ENCODE measurements around the gene DGKB.

DGKB gene

DNA sequence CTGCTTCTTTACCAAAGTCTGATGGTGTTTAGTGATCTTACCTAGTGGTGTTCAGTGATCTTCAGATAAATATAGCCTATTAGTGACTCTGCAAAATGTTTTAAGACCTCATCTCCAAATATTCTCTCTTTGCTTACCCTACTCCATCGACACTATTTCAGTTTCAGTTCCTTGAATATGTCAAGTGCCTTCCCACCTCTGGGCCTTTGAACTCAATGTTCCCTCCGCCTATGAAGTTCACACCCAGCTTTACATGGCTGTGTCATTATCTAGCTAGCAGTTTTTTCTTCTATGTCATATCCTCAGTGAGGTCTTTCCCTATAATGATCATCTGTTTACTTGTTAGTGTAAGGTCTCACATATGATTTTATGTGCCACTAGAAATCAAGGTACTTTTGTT is 322.6 kb downstream of the DGKB start:
- H3K4me3 ChIP-seq (ENCODE audit: low read depth in 1 of 2, low read length in 2 of 2), result no peak overlapping the region
- no peaks in the 10 kb centered on the region for H3K4me1 ChIP-seq (ENCODE audit: control insufficient read depth in 1 of 2, insufficient read depth in 2 of 2, low read length in 2 of 2)
- H3K27ac ChIP-seq (ENCODE audit: low read length), result no peak overlapping the region
- no peaks in the 10 kb centered on the region for H3K27me3 ChIP-seq (ENCODE audit: low read depth, low read length)
- H3K36me3 ChIP-seq (ENCODE audit: control insufficient read depth in 1 of 2, insufficient read depth in 2 of 2, low read length in 2 of 2), result no peaks in the 10 kb centered on the region
- H3K9me3 ChIP-seq (ENCODE audit: control insufficient read depth in 1 of 2, low read length in 2 of 2), result no peaks in the 10 kb centered on the region

DNA sequence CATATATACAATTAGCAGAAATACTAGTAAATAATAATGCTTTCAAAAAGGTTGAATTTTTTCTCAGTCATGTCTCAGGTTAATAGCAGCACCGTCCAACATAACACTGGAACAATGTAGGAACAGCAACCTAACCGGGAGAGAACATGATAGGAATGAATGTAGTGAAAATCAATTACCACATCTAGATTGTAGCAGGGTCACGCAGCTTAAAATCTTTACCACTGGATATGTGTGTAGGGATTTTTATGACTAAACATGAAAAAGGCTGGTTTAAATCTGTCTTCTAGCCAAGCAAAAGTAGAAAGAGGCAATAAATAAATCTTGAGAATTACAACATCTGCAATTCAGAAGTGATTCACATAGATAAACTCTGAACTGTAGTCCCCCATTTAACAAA is 326.0 kb downstream of the DGKB start:
- H3K27ac ChIP-seq (ENCODE audit: low read length), result no peak overlapping the region
- H3K36me3 ChIP-seq (ENCODE audit: control insufficient read depth in 1 of 2, insufficient read depth in 2 of 2, low read length in 2 of 2), result no peaks in the 10 kb centered on the region
- no peaks in the 10 kb centered on the region for H3K4me1 ChIP-seq (ENCODE audit: control insufficient read depth in 1 of 2, insufficient read depth in 2 of 2, low read length in 2 of 2)
- H3K4me3 ChIP-seq (ENCODE audit: low read depth in 1 of 2, low read length in 2 of 2), result no peak overlapping the region
- no peaks in the 10 kb centered on the region for H3K9me3 ChIP-seq (ENCODE audit: control insufficient read depth in 1 of 2, low read length in 2 of 2)
- no peaks in the 10 kb centered on the region for H3K27me3 ChIP-seq (ENCODE audit: low read depth, low read length)

DNA sequence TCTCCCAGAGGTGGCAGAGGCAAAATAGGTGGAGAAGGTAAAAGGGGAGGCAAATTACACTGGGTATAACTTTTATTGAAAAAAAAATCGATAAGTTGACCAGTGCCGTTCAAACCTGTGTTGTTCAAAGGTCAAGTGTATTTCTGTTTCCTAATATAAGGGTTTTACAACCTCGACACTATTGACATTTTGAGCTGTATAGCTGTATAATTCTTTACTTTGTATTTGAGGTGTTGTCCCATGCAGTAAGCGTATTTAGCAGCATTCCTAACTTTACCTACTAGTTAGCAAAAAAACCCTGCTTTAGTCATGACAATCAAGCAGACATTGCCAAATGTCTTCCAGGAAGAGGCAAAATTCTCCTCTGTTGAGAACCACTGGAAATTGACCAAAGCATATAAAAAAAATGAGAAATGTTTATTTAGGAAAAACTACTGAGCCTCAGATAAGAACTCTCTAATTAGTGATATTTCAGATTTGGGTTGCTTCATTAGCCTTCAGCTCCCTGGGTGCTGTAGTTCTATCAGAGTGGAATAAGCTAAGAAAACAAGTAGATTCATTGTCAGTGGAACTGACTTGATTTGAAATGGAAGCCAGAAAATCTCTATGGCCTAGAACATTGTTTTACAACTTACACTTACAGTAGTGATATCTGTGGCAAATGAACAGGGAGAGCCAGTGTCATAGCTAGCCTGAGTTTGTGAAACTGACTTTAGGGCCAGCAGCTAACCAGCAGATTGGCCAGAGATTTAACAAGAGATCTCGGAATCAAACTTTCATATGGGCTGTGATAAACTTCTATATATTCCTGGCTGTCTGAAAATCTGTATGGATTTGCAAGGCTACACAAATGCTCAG is 331.6 kb downstream of the DGKB start:
- no peaks in the 10 kb centered on the region for H3K9me3 ChIP-seq (ENCODE audit: control insufficient read depth in 1 of 2, low read length in 2 of 2)
- H3K36me3 ChIP-seq (ENCODE audit: control insufficient read depth in 1 of 2, insufficient read depth in 2 of 2, low read length in 2 of 2), result no peaks in the 10 kb centered on the region
- H3K4me3 ChIP-seq (ENCODE audit: low read depth in 1 of 2, low read length in 2 of 2), result no peak overlapping the region
- no peaks in the 10 kb centered on the region for H3K27me3 ChIP-seq (ENCODE audit: low read depth, low read length)
- H3K4me1 ChIP-seq (ENCODE audit: control insufficient read depth in 1 of 2, insufficient read depth in 2 of 2, low read length in 2 of 2), result no peaks in the 10 kb centered on the region
- no peak overlapping the region for H3K27ac ChIP-seq (ENCODE audit: low read length)

DNA sequence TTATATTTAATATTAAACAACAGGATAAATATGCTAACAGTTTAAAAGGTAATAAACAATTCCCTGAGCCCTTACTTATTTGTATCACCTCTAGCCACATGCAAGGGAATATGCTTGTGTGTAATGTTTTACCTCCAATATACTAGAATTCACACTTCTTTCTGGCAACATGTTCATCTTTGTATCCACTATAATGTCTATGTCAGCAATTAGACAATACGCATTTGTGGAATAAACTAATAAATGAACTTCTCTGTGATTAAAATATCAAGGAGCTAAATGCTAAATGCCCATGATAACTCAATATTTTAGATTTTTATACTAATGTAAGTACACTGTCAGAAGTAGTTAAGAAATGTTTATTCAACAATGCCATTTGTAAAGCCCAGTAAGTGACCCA is 350.5 kb downstream of the DGKB start:
- Histone ChIP-seq H3K27me3 (ENCODE audit: low read depth, low read length) (no peaks in the 10 kb centered on the region), H3K4me1 (ENCODE audit: control insufficient read depth in 1 of 2, insufficient read depth in 2 of 2, low read length in 2 of 2) (no peaks in the 10 kb centered on the region), H3K9me3 (ENCODE audit: control insufficient read depth in 1 of 2, low read length in 2 of 2) (no peaks in the 10 kb centered on the region), H3K27ac (ENCODE audit: low read length) (no peak overlapping the region), H3K36me3 (ENCODE audit: control insufficient read depth in 1 of 2, insufficient read depth in 2 of 2, low read length in 2 of 2) (no peaks in the 10 kb centered on the region), H3K4me3 (ENCODE audit: low read depth in 1 of 2, low read length in 2 of 2) (no peak overlapping the region)

DNA sequence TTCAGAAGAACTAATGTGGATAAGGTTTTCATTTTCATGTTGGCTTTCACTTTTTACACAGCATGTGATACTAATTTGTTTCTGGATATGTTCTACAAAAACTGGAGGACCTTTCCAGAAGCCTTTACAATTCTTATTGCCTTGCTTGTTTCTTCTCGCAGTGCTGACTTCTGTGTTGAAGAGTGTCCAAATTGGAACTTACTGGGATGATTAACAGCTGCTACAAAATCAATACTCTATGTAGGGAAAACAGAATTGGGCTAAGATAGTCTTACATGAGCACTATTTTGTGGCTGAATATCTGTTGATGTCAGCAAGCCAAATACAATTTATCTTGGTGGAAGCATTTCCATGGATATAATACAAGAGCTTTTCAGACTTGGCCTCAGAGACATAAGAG is 351.2 kb downstream of the DGKB start:
- H3K4me3 ChIP-seq (ENCODE audit: low read depth in 1 of 2, low read length in 2 of 2), result no peak overlapping the region
- no peaks in the 10 kb centered on the region for H3K4me1 ChIP-seq (ENCODE audit: control insufficient read depth in 1 of 2, insufficient read depth in 2 of 2, low read length in 2 of 2)
- no peaks in the 10 kb centered on the region for H3K27me3 ChIP-seq (ENCODE audit: low read depth, low read length)
- no peak overlapping the region for H3K27ac ChIP-seq (ENCODE audit: low read length)
- H3K9me3 ChIP-seq (ENCODE audit: control insufficient read depth in 1 of 2, low read length in 2 of 2), result no peaks in the 10 kb centered on the region
- no peaks in the 10 kb centered on the region for H3K36me3 ChIP-seq (ENCODE audit: control insufficient read depth in 1 of 2, insufficient read depth in 2 of 2, low read length in 2 of 2)

DNA sequence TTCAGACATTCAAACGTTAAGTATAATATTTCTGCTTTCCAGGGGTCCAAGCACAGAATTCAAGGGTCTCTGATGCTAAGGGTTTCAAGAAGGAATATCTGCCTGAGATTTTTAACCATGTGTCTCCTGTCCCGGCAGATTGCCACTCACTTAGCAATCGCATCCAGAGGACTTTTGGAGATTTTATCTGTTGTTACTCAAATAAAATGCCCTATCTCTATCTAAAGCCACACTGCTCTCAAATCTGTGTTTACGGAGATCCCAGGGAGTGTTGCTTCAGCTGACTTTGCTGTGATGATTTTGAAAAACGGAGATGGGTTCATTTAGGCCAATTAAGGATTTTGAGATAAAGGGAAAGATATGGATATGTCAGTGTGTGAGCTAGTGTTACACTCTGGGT is 359.9 kb downstream of the DGKB start:
- Histone ChIP-seq H3K4me3 (ENCODE audit: low read depth in 1 of 2, low read length in 2 of 2) (no peak overlapping the region), H3K27ac (ENCODE audit: low read length) (no peak overlapping the region), H3K27me3 (ENCODE audit: low read depth, low read length) (no peaks in the 10 kb centered on the region), H3K9me3 (ENCODE audit: control insufficient read depth in 1 of 2, low read length in 2 of 2) (no peaks in the 10 kb centered on the region), H3K36me3 (ENCODE audit: control insufficient read depth in 1 of 2, insufficient read depth in 2 of 2, low read length in 2 of 2) (no peaks in the 10 kb centered on the region), H3K4me1 (ENCODE audit: control insufficient read depth in 1 of 2, insufficient read depth in 2 of 2, low read length in 2 of 2) (no peaks in the 10 kb centered on the region)

DNA sequence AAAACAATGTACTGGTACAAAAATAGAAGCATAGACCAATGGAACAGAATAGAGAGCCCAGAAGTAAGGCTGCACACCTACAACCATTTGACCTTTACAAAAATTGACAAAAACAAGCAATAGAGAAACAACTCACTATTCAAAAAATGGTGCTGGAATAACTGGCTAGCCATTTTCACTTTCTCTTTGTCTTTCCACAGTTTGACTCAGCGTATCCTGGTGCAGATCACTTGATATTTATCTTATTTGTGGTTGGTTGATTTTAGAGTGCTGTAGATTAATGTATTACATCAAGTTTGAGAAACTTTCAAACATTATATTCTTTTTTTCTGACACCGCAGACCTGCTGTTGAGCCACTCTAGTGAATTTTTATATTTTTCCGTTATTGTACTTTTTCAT is 381.4 kb downstream of the DGKB start:
- H3K9me3 ChIP-seq (ENCODE audit: control insufficient read depth in 1 of 2, low read length in 2 of 2), result peaks cover 0 to 5% of the 10 kb centered on the region in 2 donors
- H3K27ac ChIP-seq (ENCODE audit: low read length), result no peak overlapping the region
- H3K36me3 ChIP-seq (ENCODE audit: control insufficient read depth in 1 of 2, insufficient read depth in 2 of 2, low read length in 2 of 2), result no peaks in the 10 kb centered on the region
- H3K4me3 ChIP-seq (ENCODE audit: low read depth in 1 of 2, low read length in 2 of 2), result no peak overlapping the region
- H3K4me1 ChIP-seq (ENCODE audit: control insufficient read depth in 1 of 2, insufficient read depth in 2 of 2, low read length in 2 of 2), result no peaks in the 10 kb centered on the region
- H3K27me3 ChIP-seq (ENCODE audit: low read depth, low read length), result no peaks in the 10 kb centered on the region

DNA sequence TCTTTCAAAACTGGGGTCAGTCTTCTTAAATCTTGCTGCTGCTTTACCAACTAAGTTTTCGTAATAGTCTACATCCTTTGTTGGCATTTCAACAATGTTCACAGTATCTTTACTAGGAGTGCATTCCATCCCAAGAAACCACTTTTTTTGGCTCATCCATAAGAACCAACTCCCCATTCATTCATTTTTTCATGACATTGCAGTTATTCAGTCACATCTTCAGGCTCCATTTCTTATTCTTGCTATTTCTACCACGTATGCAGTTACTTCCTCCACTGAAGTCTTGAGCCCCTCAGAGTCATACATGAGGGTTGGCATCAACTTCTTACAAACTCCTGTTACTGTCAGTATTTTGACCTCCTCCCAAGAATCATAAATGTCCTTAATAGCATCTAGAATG is 392.3 kb downstream of the DGKB start:
- no peaks in the 10 kb centered on the region for H3K4me1 ChIP-seq (ENCODE audit: control insufficient read depth in 1 of 2, insufficient read depth in 2 of 2, low read length in 2 of 2)
- H3K27me3 ChIP-seq (ENCODE audit: low read depth, low read length), result no peaks in the 10 kb centered on the region
- H3K4me3 ChIP-seq (ENCODE audit: low read depth in 1 of 2, low read length in 2 of 2), result no peak overlapping the region
- no peaks in the 10 kb centered on the region for H3K36me3 ChIP-seq (ENCODE audit: control insufficient read depth in 1 of 2, insufficient read depth in 2 of 2, low read length in 2 of 2)
- peaks cover 0 to 4% of the 10 kb centered on the region in 2 donors for H3K9me3 ChIP-seq (ENCODE audit: control insufficient read depth in 1 of 2, low read length in 2 of 2)
- no peak overlapping the region for H3K27ac ChIP-seq (ENCODE audit: low read length)

DNA sequence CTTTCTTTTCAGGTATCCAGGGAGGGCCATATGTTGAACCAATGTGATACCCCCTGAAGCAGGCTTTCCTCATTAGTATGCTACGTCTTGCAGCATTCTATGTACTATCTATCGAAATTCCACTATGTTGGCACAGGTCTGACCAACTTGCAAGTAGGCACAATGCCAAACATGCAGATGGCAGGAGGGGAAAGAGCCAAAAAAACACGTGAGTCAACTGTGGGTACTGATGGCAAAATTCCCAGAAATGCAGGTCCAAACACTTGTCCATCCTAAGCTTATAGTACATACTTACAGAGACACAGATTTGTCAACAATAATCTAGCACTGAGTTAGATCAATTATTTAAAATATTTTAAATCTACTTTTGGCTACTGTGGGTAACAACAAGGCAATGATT is 394.9 kb downstream of the DGKB start:
- H3K9me3 ChIP-seq (ENCODE audit: control insufficient read depth in 1 of 2, low read length in 2 of 2), result peaks cover 0 to 4% of the 10 kb centered on the region in 2 donors
- H3K4me1 ChIP-seq (ENCODE audit: control insufficient read depth in 1 of 2, insufficient read depth in 2 of 2, low read length in 2 of 2), result no peaks in the 10 kb centered on the region
- no peaks in the 10 kb centered on the region for H3K36me3 ChIP-seq (ENCODE audit: control insufficient read depth in 1 of 2, insufficient read depth in 2 of 2, low read length in 2 of 2)
- H3K27me3 ChIP-seq (ENCODE audit: low read depth, low read length), result no peaks in the 10 kb centered on the region
- no peak overlapping the region for H3K27ac ChIP-seq (ENCODE audit: low read length)
- no peak overlapping the region for H3K4me3 ChIP-seq (ENCODE audit: low read depth in 1 of 2, low read length in 2 of 2)

DNA sequence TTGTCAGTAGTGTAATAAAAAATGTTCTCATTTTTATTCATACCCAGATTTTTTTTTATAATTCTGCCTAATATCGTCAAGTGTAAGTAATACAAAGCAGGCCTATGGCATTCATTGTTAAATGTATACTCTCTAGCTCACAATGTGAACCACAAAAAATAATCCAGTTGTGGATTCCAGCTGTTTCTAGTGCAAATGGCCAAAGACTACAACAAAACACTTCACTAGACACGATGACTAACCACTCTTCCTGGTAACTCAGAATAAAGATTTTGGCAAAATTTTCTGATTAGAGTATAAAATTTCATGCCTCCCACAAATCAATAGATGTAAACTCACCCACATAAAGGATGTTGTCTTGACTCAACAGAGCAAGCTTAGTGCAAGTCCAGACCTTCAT is 396.6 kb downstream of the DGKB start:
- Histone ChIP-seq H3K27ac (ENCODE audit: low read length) (no peak overlapping the region), H3K36me3 (ENCODE audit: control insufficient read depth in 1 of 2, insufficient read depth in 2 of 2, low read length in 2 of 2) (no peaks in the 10 kb centered on the region), H3K27me3 (ENCODE audit: low read depth, low read length) (no peaks in the 10 kb centered on the region), H3K4me1 (ENCODE audit: control insufficient read depth in 1 of 2, insufficient read depth in 2 of 2, low read length in 2 of 2) (no peaks in the 10 kb centered on the region), H3K9me3 (ENCODE audit: control insufficient read depth in 1 of 2, low read length in 2 of 2) (peaks cover 0 to 4% of the 10 kb centered on the region in 2 donors), H3K4me3 (ENCODE audit: low read depth in 1 of 2, low read length in 2 of 2) (no peak overlapping the region)

DNA sequence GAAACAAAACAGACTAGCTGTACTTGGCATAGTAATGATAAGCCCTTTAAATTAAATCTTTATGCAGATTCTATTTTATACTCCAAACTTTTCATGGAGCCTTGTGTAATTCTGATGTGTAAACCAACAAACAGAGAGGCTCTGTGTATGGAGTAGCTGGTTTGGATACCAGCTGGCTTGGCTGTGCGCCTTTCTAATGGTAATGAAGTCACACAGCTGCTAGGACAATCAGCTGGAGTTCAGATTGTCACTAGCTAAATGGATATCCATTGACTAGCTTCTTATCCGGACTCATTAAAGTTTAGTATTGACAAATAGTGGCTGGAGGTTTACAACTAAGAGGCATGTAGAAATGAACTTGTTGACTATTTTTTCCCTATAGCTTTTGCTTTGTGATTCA is 398.4 kb downstream of the DGKB start:
- no peaks in the 10 kb centered on the region for H3K27me3 ChIP-seq (ENCODE audit: low read depth, low read length)
- H3K4me3 ChIP-seq (ENCODE audit: low read depth in 1 of 2, low read length in 2 of 2), result no peak overlapping the region
- no peaks in the 10 kb centered on the region for H3K4me1 ChIP-seq (ENCODE audit: control insufficient read depth in 1 of 2, insufficient read depth in 2 of 2, low read length in 2 of 2)
- no peaks in the 10 kb centered on the region for H3K36me3 ChIP-seq (ENCODE audit: control insufficient read depth in 1 of 2, insufficient read depth in 2 of 2, low read length in 2 of 2)
- H3K9me3 ChIP-seq (ENCODE audit: control insufficient read depth in 1 of 2, low read length in 2 of 2), result no peaks in the 10 kb centered on the region
- H3K27ac ChIP-seq (ENCODE audit: low read length), result no peak overlapping the region

DNA sequence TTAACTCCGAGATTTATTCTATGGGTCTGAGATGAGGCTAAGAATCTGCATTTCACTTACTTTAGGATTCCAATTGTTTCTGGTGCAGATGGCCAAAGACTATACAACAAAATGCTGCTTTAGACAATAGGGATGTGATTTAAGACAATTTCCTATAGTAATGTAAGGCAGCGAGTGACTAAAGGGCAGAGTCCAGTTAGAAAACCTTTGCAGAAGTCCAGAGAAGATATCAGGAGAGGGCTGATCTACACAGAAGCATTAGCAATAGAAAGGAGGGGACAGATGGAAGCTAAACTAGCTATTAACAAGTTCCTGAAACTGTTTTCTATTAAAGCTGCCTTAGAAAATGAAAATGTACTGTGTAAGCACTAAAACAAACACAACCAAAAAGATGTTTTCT is 398.9 kb downstream of the DGKB start:
- no peaks in the 10 kb centered on the region for H3K9me3 ChIP-seq (ENCODE audit: control insufficient read depth in 1 of 2, low read length in 2 of 2)
- H3K27me3 ChIP-seq (ENCODE audit: low read depth, low read length), result no peaks in the 10 kb centered on the region
- no peak overlapping the region for H3K27ac ChIP-seq (ENCODE audit: low read length)
- H3K4me1 ChIP-seq (ENCODE audit: control insufficient read depth in 1 of 2, insufficient read depth in 2 of 2, low read length in 2 of 2), result no peaks in the 10 kb centered on the region
- H3K36me3 ChIP-seq (ENCODE audit: control insufficient read depth in 1 of 2, insufficient read depth in 2 of 2, low read length in 2 of 2), result no peaks in the 10 kb centered on the region
- H3K4me3 ChIP-seq (ENCODE audit: low read depth in 1 of 2, low read length in 2 of 2), result no peak overlapping the region

All from muscle layer of duodenum (tissue), 2 donors.